NK-92 treated with Interleukin-12 subunit alpha and Interleukin-12 subunit beta, amount 100 ng/mL, for 24 hours (cell line): ENCODE data around the gene NXF2.
"Not testable (repeated sequence)": the region's sequence is repeated elsewhere in the genome, so short reads cannot be mapped to it uniquely, and the experiment has no call there.

Experiments
- DNase-seq: peaks from one replicate; lab custom pipeline; 2025; lab: John Stamatoyannopoulos, UW

Gene NXF2, protein sequence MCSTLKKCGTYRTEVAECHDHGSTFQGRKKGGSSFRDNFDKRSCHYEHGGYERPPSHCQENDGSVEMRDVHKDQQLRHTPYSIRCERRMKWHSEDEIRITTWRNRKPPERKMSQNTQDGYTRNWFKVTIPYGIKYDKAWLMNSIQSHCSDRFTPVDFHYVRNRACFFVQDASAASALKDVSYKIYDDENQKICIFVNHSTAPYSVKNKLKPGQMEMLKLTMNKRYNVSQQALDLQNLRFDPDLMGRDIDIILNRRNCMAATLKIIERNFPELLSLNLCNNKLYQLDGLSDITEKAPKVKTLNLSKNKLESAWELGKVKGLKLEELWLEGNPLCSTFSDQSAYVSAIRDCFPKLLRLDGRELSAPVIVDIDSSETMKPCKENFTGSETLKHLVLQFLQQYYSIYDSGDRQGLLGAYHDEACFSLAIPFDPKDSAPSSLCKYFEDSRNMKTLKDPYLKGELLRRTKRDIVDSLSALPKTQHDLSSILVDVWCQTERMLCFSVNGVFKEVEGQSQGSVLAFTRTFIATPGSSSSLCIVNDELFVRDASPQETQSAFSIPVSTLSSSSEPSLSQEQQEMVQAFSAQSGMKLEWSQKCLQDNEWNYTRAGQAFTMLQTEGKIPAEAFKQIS

DNA sequence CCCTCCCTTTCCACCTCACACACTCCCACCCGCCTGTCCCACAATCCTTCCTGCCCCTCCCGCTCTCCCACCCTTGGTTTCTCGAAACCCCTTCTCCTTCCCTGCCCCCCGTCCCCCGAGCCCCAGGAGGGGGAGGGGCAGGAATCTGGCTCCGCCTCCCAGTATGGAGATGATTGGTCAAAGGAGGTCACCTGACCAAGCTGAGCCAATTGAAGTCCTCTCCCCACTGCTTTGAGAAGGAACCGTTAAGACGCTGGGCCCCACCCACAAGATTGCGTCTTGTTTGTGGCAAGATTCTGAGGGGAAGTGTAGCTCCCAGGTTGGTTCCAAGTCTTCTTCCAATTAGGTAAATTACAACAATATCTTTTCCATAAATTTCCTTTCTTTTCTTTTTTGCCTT is at the start of gene NXF2:
TSS of gene NXF2 (plus strand) at position 275 of the 400 bp plus-strand sequence. CDS start 59,912 bp downstream, outside the sequence.
- not testable (repeated sequence) for DNase-seq

DNA sequence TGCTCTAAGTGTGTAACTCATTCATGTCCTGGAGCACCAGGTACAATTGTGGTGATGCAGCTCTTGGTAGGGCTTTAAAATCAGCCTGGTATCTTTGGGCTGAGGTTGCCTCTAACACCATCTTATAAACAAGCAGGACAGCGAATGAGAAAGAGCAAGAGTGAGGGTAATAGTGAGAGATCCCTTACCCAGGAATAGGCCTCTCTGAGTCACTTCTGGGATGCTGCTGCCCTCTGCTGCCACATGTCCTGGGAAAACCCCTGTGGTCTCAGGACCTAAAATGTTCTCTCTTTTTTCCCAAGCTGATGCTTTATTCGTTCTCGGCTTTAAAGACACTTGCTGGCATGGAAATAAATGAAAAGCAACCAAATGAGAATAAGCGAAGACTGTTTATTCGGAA is 39.0 kb upstream of the NXF2 start:
- not testable (repeated sequence) for DNase-seq

DNA sequence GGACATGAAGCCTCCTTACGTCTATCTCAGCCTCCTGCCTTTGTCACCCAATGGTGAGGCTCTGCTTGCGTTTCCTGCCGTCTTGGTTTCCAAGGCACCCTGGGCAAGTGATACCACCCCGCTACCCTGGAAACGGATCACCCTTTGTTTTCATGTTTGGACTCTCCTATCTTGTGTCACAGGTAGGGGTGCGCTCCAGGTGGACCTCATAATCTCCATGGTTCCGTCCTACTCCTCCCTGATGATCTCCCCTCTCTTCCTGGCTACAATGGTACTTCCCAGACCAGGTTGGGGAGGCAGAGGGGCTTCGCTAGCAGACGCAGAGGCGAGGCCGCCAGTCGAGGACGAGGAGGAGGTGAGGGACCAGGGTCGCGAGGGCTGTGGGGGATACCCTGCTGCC is 32.0 kb upstream of the NXF2 start, which contains the start of gene TCP11X1:
TSS of gene TCP11X1 (plus strand) at position 316 of the 400 bp plus-strand sequence.
- not testable (repeated sequence) for DNase-seq

DNA sequence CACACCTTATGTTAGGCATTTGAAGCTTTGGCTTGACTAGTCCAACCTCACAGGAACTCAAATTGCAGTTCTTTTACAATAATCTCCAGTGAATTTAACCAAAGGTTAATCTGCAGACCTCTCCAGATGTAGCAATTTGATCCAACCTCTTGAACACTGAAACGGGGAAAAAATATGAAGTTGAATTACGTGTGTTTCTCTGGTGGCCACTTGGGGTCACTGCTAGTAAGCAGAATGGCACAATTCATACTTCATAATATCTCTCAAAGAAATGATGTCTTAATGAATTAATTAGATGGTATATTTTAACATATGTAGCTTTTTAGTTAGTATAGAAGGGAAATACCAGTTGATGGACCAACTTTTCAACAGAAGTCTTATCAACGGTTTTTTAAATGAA is 30.5 kb upstream of the NXF2 start:
- not testable (repeated sequence) for DNase-seq

DNA sequence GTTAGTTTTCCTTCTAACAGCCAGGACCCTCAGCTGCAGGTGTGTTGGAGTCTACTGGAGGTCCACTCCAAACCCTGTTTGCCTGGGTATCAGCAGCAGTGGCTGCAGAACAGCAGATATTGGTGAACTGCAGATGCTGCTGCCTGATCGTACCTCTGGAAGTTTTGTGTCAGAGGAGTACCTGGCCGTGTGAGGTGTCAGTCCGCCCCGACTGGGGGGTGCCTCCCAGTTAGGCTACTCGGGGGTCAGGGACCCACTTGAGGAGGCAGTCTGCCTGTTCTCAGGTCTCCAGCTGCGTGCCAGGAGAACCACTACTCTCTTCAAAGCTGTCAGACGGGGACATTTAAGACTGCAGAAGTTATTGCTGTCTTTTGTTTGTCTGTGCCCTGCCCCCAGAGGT is 11.3 kb upstream of the NXF2 start:
- DNase-seq = not testable (repeated sequence)

DNA sequence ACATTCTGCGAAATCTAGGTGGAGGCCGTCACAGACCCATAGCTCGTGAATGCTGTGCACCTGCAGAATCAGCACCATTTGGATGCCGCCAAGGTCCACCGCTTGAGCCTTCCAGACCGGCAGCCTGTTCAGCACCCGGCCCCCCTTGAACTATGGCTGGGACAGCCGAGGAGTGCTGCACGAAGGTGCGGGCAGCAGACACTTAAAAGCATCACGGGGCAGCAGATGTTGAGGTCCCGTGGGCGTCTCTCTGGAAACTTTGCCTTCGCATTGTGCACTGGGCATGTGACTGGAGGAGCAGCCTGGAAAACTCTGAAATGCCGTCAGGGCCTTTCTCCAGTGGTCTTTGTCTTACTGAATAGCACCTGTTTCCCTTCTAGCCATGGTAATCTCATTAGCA is 6.7 kb upstream of the NXF2 start:
- DNase-seq = not testable (repeated sequence)

DNA sequence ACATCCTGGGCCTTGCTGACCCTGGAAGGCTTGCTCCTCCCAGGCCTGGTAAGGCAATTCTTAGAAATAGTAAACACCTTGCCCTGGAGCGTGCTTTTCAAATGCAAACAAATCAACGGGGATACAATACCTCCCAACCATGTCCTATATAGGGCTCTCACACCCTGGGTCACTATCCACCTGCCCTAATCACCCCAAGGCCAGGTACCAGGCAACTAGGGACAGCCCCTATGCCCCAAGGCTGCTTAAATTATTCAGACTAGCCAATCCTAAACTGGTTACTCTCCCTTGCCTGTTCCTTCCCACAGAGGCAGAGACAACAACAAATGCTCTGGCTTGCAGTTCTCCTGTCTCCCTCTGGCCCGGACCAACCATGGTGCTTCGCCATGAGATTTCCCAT is 25.3 kb downstream of the NXF2 start:
- DNase-seq = not testable (repeated sequence)

DNA sequence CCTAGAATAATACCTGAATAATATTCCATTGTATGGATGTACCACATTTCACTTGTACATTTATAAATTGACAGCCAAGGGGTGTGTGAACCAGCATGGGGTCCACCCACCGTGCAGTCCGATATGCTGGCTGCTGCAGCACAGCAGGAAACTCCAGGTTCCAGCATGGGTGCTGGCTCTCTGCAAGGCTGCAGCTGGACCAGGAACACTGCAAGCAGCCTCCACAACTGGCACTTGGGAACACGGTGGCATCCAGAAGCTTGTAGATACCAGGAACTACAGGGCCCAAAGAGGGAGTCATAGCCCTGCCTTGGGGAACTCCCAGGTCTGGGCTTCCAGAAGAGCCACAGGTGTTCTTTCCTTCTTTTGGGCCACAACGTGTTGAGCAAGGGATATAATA is 91.2 kb downstream of the NXF2 start:
- no peak for DNase-seq

DNA sequence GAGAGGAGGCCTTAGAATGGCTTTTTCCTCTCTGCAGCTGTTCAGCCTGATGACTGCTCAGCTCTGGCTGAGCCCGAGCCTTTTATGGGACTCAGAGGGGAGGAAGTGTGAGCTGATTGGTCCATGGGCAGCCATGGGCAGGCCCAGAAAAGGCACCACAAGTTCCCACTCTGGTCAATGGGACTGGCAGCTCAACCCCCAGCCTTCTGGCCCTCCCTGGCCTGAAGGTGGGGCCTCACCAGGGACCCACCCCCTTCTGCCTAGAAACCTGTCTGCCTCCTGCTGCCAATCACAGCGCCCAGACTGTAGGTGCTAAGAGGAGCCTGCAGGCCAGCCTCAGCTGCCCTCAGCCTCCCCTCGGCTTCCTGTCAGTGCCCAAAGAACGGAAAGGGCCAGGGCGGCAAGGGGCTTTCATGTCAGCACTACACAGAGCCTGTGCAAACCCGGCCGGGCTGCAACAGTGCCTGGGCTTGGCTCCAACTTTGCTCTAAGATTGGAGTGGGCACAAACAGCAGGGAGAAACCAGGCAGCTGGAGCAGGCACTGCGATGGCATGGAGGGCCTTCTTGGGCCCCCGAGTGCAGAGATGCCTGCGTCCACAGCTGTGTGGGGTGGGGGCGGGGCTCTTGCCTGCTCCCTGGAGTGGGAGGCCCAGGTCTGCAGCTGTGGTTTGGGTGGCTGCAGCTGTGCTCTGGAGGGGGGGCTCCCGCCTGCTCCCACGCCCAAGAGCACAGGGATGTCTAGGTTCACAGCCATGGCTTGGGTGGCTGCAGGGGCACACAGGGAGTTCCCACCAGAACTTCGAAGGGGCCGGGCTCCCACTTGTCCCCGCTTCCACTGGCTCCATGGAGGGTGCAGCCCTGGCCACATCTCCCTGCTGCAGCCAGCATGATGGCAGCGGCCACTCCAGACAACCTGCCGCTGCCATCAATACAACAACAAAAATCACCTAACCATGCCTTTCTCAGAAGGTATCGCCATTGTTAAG is 92.6 kb downstream of the NXF2 start:
- DNase-seq = no peak

DNA sequence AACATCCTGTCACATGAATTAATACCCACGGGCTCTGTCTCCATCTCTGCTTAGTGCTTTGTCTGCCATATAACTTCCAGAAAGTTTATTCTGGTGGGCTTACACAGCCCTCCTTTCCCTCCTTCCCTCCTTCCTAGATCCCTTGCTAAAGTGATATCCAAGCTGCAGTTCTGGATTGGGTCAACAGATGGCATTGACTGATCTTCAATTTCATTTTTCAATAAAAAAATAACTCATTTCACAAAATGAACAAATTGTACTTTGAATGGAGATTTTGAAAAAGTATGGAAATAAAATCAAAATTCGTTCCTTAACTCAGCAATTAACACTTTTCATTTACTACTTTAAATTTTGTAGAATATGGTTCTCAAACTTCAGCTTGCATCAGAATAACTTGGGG is 94.9 kb downstream of the NXF2 start:
- no peak for DNase-seq

DNA sequence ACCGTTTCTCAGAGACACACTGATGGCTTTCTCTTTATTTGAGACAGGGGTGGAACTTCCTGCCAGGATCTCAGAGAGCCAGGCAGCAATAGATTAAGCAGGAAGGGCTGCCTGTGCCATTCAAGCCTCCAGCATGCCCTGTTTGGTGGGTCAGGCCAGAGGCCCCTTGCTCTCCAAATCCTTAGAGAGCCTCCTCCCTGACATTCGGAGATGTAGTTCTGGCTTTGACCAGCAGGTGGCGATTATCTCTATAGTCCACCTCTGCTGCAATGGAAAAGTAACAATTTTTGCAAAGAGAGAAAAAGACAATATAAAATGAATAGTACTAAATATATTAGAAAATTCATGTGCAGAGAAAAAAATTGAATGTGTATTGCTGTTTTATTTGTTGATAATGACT is 98.9 kb downstream of the NXF2 start:
- no peak for DNase-seq
